ENCODE data around the gene NSG1.

NSG1 gene

GRCh38 chr4:4386736-4387392 is at the start of gene NSG1:
Gene NSG1, plus strand, starts transcription at chr4:4387102. Its CDS starts 528 bp downstream, at chr4:4387630.
- DNase-seq (ENCODE audit: low read depth) = peak; percentile 17
- TF ChIP-seq, protein P1, sequence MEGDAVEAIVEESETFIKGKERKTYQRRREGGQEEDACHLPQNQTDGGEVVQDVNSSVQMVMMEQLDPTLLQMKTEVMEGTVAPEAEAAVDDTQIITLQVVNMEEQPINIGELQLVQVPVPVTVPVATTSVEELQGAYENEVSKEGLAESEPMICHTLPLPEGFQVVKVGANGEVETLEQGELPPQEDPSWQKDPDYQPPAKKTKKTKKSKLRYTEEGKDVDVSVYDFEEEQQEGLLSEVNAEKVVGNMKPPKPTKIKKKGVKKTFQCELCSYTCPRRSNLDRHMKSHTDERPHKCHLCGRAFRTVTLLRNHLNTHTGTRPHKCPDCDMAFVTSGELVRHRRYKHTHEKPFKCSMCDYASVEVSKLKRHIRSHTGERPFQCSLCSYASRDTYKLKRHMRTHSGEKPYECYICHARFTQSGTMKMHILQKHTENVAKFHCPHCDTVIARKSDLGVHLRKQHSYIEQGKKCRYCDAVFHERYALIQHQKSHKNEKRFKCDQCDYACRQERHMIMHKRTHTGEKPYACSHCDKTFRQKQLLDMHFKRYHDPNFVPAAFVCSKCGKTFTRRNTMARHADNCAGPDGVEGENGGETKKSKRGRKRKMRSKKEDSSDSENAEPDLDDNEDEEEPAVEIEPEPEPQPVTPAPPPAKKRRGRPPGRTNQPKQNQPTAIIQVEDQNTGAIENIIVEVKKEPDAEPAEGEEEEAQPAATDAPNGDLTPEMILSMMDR (conservative IDR thresholded peaks at IDR 0.05; ENCODE audit: low read depth, low read length) = no peak
- peak within 1 kb of the TSS; percentile 39 for H3K4me3 ChIP-seq (ENCODE audit: low read depth, low read length)

DNA sequence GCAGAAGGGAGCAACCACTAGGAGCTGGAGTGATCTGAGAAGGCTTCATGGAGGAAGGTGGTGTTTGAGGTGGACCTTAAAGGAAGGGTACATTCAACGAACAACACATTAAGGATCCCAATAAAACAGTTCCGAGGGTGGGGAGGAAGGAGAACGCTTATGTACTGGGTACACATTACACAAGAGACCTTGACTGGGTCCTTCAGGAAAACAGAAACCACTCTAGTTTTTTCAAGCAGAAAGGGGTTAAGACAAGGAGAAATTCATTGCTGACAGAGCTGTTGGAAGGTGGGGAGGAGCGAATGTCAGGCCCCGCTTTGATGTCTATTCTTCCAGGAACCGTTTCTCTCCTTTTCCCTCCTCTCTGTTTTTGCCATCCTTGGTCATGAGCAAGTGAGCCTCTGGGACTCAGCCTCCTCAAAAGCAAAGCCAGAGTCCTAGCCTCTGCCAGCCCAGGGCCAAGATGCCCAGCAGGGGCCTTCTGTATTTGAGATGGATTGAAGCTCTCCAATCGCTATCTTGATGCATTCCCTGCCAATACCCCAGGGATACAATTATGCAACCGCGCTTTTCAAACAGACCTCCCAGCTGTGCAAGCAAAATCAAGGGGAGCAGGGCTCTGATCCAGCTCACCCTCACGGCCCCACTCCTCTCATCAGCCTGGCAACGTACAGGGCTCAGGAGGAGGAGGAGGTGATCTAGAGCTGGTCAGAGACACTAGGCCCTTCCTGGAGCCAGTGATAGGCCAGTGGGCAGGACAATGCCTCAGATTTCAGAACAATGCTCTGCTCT is 48.5 kb upstream of the NSG1 start:
- TF ChIP-seq, protein P1 (conservative IDR thresholded peaks at IDR 0.05; ENCODE audit: low read depth, low read length) = no peak
- DNase-seq (ENCODE audit: low read depth) = no peak

GRCh38 chr4:4339504-4340085 is 47.3 kb upstream of the NSG1 start:
- no peak for DNase-seq (ENCODE audit: low read depth)
- H3K4me3 ChIP-seq (ENCODE audit: low read depth, low read length) = no peak overlapping the region
- TF ChIP-seq, protein P1 (conservative IDR thresholded peaks at IDR 0.05; ENCODE audit: low read depth, low read length) = no peak

More for the DNA sequence above, 48.5 kb upstream of the NSG1 start:
- no peak overlapping the region for H3K4me3 ChIP-seq (ENCODE audit: low read depth, low read length)

- no peak for DNase-seq (ENCODE audit: low read depth)
- TF ChIP-seq, protein P1 (conservative IDR thresholded peaks at IDR 0.05; ENCODE audit: low read depth, low read length) = no peak
- H3K4me3 ChIP-seq (ENCODE audit: low read depth, low read length) = no peak overlapping the region
These were observed 44.8 kb upstream of the NSG1 start for GRCh38 chr4:4341861-4342650.

GRCh38 chr4:4343038-4343437 is 43.9 kb upstream of the NSG1 start:
- no peak for DNase-seq (ENCODE audit: low read depth)
- TF ChIP-seq, protein P1 (conservative IDR thresholded peaks at IDR 0.05; ENCODE audit: low read depth, low read length) = no peak
- H3K4me3 ChIP-seq (ENCODE audit: low read depth, low read length) = no peak overlapping the region

DNA sequence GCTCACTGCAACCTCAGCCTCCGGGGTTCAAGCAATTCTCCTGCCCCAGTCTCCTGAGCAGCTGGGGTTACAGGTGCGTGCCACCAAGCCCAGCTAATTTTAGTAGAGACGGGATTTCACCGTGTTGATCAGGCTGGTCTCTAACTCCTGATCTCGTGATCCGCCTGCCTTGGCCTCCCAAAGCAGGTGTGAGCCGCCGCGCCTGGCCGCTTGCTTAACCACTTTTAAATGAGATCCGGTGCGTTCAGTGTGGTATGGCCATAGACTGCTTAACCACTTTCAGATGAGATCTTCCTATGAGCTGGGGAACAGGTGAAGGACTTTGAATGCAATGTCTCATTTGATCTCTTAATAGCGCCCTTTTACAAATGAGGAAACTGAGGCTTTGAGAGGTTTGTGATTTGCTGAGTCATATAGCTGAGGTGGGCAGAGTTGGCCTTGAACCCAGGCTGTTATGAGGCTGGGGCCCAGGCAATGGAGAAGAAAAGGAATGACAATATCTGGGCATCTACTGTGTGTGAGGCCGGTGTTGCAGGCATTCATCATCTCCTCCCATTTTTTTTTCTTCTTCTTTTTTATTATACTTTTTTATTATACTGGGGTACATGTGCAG is 41.9 kb upstream of the NSG1 start:
- TF ChIP-seq, protein P1 (conservative IDR thresholded peaks at IDR 0.05; ENCODE audit: low read depth, low read length) = no peak

More for the DNA sequence above, 41.9 kb upstream of the NSG1 start:
- DNase-seq (ENCODE audit: low read depth) = no peak
- H3K4me3 ChIP-seq (ENCODE audit: low read depth, low read length) = no peak overlapping the region

Data from choroid plexus epithelial cell (primary cell).